HL-60/S4 treated with phorbol 12-myristate 13-acetate at 8.2 ng/mL for 4 days and 3 days (cell line): Measurements from ENCODE around the gene ASPRV1.

Experiments used
- in situ Hi-C: fragments of 300-500 bp; cut with MboI; formaldehyde crosslinking; loops from 2 replicates; pipeline ENCODE4 v1.15.0; 2022; ENCODE audit warnings: low sequenced_read_pairs

Gene ASPRV1

GRCh38 chr2:69943843-69944525 is 17.4 kb downstream of the ASPRV1 start:
- in situ Hi-C loops, result loop anchor here (25.0 kb wide), 1 partner anchor 118 kb away; no protein-coding TSS in a partner anchor

GRCh38 chr2:69943000-69943842 is 18.2 kb downstream of the ASPRV1 start:
- in situ Hi-C loops, result loop anchor here (25.0 kb wide), 1 partner anchor 119 kb away; no protein-coding TSS in a partner anchor

GRCh38 chr2:69940691-69941090 is 20.7 kb downstream of the ASPRV1 start:
- in situ Hi-C loops, result loop anchor here (25.0 kb wide), 1 partner anchor 122 kb away; no protein-coding TSS in a partner anchor

- in situ Hi-C loops, result loop anchor here (25.0 kb wide), 1 partner anchor 123 kb away; no protein-coding TSS in a partner anchor
Measured at GRCh38 chr2:69939722-69940121, 21.7 kb downstream of the ASPRV1 start.

- in situ Hi-C loops, result loop anchor here (25.0 kb wide), 1 partner anchor 124 kb away; no protein-coding TSS in a partner anchor
Measured at GRCh38 chr2:69937968-69938367, 23.5 kb downstream of the ASPRV1 start.

- in situ Hi-C loops, result loop anchor here (25.0 kb wide), 1 partner anchor 125 kb away; no protein-coding TSS in a partner anchor
Measured at GRCh38 chr2:69936906-69937305, 24.5 kb downstream of the ASPRV1 start.

GRCh38 chr2:69935011-69935410 is 26.4 kb downstream of the ASPRV1 start:
- in situ Hi-C loops, result loop anchor here (25.0 kb wide), 1 partner anchor 127 kb away; no protein-coding TSS in a partner anchor

GRCh38 chr2:69934614-69934908 is 26.9 kb downstream of the ASPRV1 start:
- in situ Hi-C loops, result loop anchor here (25.0 kb wide), 1 partner anchor 128 kb away; no protein-coding TSS in a partner anchor

GRCh38 chr2:69933839-69934613 is 27.4 kb downstream of the ASPRV1 start:
- in situ Hi-C loops, result loop anchor here (25.0 kb wide), 1 partner anchor 128 kb away; no protein-coding TSS in a partner anchor

- in situ Hi-C loops, result loop anchor here (25.0 kb wide), 1 partner anchor 129 kb away; no protein-coding TSS in a partner anchor
Measured at GRCh38 chr2:69933254-69933828, 28.1 kb downstream of the ASPRV1 start.

- in situ Hi-C loops, result loop anchor here (25.0 kb wide), 1 partner anchor 130 kb away; no protein-coding TSS in a partner anchor
Measured at GRCh38 chr2:69932596-69932922, 28.9 kb downstream of the ASPRV1 start.

- in situ Hi-C loops, result loop anchor here (25.0 kb wide), 1 partner anchor 130 kb away; no protein-coding TSS in a partner anchor
Measured at GRCh38 chr2:69931832-69932595, 29.4 kb downstream of the ASPRV1 start.

- in situ Hi-C loops, result loop anchor here (25.0 kb wide), 1 partner anchor 135 kb away; no protein-coding TSS in a partner anchor
Measured at GRCh38 chr2:69926849-69927515, 34.4 kb downstream of the ASPRV1 start.

GRCh38 chr2:69923116-69923515 is 38.3 kb downstream of the ASPRV1 start:
- in situ Hi-C loops, result no loop called here

GRCh38 chr2:69918401-69918800 is 43.0 kb downstream of the ASPRV1 start:
- in situ Hi-C loops, result no loop called here

- in situ Hi-C loops, result no loop called here
Measured at GRCh38 chr2:69917852-69918251, 43.6 kb downstream of the ASPRV1 start.

GRCh38 chr2:69916106-69916505 is 45.3 kb downstream of the ASPRV1 start:
- in situ Hi-C loops, result no loop called here

- in situ Hi-C loops, result no loop called here
Measured at GRCh38 chr2:69914950-69915945, 46.2 kb downstream of the ASPRV1 start, which contains the start of gene MXD1. TSS of gene MXD1 (plus strand) at chr2:69915109. CDS start at chr2:69915331, 222 bp downstream.
